GM21360 (cell line): ENCODE results near the gene KCTD21.
"Not testable (repeated sequence)": the region's sequence is repeated elsewhere in the genome, so short reads cannot be mapped to it uniquely, and the experiment has no call there.

ENCODE experiments used
- ATAC-seq: cut with Tn5 transposase; IDR thresholded peaks from one replicate; pipeline ENCODE4 v1.9.1; 2021; ENCODE audit warnings: mild to moderate bottlenecking, moderate library complexity; ENCODE audit not compliant: unreplicated experiment

KCTD21 gene

DNA sequence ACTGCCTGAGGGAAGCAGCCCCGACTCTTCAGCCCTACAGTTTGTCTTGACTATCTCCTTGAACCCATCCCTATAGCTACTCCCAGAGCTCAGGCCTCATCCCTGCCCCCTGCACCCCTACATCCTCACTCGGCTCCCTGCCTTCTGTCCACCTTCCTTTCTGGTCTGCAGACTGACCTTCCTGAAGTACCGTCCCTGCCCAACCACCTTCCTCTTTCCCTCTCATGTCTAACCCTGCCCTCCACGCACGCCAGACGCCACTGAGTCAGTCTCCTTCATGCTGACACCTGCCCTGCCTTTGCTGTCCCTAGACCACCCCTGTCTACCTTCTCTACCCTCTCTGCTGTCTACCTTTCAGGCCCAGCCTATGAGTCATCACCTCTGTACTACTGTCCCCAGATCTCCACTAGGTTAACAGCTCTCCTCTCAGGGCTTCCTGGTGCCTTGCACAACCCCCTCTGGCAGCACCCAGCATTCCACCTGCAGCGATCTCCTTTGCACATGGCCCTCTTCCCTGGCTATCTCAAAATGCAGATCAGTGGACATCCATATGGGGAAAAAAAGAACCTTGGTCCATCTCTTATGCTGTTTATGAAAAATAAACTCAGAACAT is 8.9 kb downstream of the KCTD21 start:
- ATAC-seq: no peak

GRCh38 chr11:78177216-78177615 is 11.2 kb downstream of the KCTD21 start:
- ATAC-seq: no peak

DNA sequence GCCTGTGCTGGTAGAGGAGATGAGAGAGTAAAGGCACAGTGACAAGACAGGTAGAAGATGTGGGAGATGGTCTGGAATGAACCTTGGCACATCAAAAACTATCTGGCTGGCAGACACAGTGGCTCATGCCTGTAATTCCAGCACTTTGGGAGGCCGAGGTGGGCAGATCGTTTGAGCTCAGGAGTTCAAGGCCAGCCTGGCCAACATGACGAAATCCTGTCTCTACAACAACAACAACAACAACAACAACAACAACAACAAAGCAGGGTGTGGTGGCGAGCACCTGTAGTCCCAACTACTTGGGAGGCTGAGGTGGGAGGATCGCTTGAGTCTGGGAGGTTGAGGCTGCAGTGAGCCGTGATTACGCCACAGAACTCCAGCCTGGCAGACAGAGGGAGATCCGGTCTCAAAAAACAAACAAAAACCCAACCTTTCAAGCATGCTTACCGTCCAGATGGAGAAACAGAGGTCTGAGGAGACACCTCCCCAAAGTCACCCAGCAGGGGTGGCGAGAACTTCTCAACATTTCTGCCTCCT is 11.8 kb downstream of the KCTD21 start:
- ATAC-seq: no peak

DNA sequence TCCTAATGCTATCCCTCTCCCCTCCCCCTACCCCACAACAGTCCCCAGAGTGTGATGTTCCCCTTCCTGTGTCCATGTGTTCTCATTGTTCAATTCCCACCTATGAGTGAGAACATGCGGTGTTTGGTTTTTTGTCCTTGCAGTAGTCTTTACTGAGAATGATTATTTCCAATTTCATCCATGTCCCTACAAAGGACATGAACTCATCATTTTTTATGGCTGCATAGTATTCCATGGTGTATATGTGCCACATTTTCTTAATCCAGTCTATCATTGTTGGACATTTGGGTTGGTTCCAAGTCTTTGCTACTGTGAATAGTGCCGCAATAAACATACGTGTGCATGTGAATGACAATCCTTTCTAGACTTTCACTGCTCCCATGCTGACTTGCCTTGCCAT is 12.6 kb downstream of the KCTD21 start:
- ATAC-seq: not testable (repeated sequence)

DNA sequence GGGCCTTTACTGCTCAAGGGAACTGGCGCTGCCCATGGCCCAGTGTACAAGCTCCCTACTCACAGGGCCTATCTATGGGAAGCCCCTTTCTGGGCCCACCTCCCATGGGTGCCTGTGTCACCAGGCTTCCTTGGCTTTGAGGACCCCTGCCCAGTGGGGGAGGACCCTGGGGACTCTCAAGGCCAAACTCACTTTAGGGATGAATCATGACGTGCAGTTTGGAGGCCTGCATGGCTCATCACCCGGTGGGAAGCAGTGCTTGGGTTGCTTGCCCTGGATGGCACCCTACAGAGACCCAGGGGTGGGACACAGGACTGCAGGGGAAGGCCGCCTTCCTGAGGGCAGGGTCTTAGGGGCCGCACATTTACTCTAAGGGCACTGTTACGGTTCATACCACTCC is 16.5 kb downstream of the KCTD21 start:
- ATAC-seq: no peak

DNA sequence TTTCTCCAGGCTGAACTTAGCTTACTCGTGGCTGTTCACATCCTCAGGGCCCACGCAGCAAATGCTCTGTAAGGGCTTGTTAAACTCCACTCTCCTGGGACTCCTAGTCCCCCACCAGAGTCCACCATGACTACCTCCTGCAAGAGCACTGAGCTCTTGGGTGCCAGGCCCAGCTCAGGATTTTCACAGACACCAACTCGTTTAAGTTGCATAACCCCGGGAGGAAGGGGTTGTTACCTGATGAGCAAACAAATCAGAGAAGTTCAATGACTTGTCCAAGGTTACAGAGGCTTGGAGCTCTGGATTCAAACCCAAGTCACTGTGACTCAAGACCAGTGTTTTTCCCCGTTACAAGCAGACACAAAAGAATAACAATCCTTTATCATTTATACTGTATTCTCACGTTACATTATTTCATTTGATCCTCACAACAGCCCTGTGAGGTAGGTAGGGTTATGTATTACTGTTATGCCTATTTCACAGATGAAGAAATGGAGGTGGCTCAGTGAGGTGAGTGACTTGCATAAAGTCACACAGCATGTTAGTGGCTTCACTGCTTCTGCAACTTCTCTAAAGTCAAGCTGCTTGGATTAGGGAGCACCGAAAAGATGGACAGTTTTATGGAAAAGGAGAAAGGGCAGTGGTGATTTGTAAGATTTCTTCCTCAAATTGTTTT is 17.4 kb downstream of the KCTD21 start:
- ATAC-seq: no peak

- ATAC-seq: no peak
Measured at GRCh38 chr11:78170413-78170812, 18.0 kb downstream of the KCTD21 start.

DNA sequence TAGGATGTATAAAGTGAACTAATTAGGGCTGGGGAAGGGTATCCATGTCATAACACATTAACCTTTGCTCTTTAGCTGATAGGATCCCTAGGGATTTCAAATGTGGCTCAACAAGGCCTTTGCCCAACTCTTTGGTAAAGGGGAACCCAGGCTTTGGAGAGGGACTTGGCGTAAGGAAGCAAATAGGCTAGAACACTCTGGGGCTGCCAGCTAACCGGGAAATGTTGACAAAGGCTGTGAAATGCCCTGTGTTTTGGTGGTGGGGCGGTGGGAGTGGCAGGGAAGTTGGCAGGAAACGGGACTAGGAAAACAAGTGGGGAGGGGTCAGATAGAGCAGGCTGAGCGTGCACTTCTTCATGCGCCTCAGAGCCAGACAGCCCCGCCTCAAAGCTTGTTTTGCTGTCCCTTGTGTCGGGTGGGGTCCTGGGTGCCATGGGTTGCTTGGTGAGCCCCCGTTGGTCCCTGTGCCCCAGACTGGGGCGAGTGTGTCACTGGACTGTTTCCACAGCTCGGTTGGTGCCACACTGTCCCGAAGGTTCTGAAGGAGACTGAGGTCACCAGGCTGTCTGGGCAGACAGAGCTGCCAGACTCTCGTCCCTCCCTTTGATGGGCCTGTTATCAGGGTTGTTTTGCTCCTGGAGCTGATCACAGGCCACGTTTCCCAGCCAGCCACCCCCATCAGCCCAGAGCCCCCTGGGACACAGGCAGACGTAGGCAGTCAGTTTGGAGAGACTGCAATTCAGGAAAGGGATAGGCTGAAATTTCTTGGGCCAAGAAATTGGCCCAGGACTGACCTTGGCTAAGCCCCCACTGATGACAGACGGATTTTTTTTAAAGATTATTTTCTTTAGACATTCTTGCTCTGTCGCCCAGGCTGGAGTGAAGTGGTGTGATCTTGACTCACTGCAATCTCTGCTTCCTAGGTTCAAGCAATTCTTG is 19.6 kb downstream of the KCTD21 start:
- no peak for ATAC-seq

DNA sequence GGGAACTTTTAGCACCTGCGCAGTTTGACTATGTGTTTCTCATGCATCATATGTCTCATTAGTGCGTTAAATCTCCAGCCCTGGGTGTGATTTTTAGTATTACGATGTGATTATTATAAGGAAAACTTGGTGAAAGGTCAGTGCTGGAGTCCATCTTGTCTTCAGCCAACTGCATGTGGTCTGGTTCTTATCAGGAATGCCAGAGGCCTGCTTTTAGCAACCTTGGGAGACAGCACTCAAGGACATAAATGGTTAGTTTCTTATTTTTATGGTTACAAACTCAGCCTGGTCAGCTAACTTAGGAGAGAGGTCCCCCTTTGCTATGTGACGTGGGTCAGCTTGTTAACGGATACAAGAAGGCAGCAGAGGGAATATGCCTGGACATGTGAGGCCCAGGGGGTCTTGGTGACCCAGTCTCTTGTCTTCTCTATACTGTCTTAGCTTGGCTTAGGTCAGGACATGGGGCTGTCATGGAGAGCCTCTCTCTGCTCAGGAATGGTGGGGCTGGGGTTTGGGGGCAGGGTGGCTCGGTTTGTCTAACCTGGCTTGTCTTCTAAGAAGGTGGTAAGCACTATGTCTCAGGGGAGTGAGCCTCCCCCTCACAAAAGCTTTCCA is 21.5 kb downstream of the KCTD21 start:
- no peak for ATAC-seq

DNA sequence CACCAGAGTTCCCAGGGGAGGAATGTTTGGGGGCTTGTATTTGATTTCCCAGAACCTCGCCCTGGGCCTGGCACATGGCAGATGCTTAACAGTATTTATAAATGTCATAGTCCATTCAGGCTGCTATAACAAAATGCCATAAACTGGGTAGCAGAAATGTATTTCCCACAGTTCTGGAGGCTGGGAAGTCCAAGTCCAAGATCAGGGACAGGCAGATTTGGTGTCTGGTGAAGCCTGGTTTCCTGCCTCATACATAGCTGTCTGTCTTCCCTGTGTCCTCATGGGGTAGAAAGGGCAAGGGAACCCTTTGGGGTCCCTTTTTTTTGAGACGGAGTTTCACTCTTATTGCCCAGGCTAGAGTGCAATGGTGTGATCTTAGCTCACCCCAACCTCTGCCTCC is 24.0 kb downstream of the KCTD21 start:
- ATAC-seq: no peak

DNA sequence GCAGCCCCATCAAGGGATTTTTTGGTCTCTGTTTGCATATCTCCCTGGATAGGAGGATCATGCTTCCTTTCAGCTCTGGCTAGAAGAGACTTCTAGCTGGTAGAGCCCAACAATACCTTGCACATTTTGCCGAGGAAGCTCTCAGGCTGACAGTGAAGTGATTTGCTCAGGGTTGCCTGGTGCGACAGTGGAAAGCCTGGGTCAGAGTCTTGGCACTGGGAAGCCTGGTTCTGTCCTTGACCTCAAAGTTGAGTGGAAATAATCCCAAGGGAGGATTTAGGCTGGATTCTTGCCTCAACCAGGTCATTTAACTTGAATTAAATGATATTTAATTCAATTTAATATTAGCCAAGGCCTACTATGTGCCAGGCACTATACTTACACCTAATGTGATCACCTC is 24.6 kb downstream of the KCTD21 start:
- no peak for ATAC-seq

DNA sequence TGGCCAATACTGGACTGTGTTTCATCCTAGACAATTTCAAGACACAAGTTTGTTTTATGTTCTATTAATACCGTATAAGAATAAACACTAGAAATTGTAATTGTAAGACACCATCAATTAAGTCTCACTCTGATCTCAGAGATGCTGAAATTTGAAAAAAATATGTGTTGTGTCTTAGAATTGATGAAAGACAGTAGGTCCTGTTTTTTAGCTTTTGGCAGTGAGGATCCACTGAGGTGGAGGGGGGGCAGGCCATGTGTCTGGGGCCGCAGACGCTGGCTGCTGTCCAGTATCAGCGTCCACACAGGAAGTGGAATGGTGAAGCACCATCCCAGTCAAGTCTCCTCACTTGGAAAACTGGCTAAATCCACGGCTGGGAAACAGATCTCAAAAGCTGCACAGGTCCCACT is 26.5 kb downstream of the KCTD21 start:
- ATAC-seq: no peak

DNA sequence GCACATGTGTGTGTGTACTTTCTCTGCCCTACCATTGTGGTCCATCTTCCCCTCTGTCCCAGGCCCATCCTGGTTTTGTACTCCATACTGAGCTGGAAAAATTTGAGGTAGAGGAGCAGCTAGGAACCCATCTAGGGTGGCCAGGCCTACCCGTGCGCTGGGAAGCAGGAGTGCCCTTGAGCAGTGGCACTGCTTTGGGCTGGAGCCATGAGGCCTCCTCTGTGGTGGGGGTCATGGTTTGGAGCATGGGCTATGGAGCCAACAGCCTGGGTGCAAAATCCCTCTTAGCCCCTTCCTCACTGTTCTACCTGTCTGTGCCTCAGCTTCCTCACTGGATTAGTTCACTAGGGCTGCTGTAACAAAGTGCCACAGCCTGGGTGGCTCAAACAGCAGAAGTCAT is 27.1 kb downstream of the KCTD21 start:
- no peak for ATAC-seq

- ATAC-seq: no peak
Measured at GRCh38 chr11:78160557-78160956, 27.9 kb downstream of the KCTD21 start.

DNA sequence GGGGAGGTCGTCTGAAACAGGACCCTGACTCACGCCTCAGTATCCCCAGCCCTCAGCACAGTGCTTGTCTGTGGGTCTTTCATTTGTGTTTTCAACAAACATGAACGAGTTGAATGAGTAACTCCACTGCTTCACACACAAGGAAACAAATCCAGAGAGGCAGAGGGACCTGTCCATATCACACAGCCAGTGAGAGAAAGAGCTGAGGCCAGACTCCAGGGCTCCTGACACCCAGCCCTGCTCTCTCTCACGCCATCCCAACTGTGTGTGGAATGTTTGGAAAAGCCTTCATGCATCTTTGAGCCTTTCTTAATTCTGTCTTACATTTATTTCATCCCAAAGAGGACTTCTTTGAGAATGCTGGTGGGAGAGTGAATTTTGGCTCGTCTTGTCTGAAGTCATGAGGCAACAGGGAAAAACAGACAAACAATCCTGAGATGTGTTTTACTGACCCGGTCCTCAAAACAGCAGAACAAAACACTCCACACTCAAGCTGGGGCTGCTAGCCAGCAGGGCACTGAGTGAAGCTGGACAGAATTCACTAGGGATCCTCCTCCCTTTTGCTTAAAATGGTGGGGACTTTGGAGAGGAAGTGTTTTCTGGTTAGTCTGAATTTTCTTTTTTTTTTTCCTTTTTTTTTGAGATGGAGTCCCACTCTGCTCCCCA is 29.3 kb downstream of the KCTD21 start:
- ATAC-seq: no peak

DNA sequence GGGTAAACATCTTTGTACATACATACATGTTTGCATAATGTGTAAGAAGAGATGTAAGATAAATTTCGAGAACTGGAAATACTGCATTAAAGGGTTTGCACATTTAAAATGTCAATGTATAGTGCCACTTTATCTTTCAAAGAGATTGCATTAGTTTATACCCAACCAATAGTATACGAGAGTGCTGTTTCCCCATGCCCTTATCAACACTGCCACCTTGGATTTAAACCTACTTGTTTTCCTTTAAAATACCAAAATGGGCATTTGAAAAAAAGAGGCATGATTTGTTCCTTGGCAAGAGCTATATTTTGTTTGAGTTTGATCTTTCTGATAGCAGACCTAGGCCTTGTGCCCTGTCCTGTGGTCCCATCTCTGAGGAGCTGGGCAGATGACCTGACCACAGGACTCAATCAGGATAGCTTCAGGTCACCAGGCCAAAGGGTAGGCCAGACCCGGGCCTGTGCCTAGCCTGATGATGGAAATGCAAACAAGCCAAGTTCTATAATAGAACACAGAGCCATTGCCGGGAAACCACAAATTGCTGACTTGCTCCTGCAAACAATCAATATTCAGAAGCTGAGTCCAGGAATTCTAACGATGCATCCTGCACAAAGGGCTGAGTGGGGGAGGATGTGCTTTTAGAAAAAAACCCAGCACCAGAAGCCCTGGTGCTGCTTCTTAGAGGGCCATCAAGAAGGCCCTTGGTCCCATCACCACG is 32.1 kb downstream of the KCTD21 start:
- no peak for ATAC-seq

DNA sequence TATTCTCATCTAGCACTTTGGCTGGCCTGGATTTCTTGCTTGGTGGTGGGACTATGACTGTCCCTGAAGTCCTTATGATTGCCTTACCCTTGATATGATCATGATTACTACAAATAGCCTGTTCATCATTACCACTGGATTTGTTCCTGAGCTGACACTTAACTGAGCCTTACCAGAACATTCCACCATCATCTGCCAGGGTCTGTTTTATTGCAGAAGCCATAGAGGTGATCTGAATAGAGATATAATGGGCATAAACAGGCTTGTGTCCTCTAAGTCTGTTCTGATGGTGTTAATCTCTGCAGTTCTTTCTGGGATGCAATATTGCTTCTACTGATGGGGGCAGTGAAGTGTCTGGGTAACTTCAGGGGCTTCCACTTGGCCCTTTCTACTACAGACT is 36.6 kb downstream of the KCTD21 start:
- no peak for ATAC-seq

- ATAC-seq: no peak
Measured at GRCh38 chr11:78150754-78151153, 37.7 kb downstream of the KCTD21 start.

DNA sequence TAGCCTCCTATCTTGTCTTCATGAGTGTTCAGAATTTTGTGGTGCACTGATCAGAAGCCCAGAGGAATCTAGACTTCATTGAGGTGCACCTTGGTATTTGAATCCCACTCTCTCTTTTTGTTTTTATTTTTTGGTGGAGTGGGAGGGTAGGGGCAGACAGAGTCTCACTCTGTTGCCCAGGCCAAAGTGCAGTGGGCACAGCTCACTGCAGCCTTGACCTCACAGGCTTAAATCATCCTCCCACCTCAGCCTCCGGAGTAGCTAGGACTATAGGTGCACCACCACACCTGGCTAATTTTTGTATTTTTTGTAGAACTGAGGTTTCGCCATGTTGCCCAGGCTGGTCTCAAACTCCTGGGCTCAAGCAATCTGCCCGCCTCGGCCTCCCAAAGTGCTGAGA is 38.1 kb downstream of the KCTD21 start:
- no peak for ATAC-seq

DNA sequence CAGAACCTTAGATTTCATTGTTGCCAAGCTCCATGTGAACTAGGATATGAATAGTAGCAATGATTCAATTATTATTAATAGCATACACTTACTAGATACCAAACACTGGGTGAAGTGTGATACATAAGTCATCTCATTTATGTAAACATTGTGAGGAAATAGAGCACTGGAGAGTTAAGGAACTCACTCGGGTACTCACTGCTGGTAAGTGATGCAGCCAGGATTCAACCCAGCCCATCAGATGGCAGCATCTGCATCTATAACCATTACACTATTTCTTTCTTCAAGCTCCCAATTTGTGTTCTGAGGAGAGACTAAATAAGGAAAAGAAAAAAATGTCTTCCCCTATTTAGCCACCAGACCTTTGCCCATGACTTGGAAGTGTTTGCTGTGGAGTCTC is 38.8 kb downstream of the KCTD21 start:
- no peak for ATAC-seq
